WTC11 (cell line): ENCODE data around the gene EPHA4. TPM values are rescaled to one million over a fixed set of nuclear protein-coding genes. Genes with fewer than 3 reads are reported as not detected.

Experiments used
- ATAC-seq: fragments of 200-7000 bp; cut with Tn5 transposase; 2 replicates; pipeline ENCODE4 v1.10.0; 2021; ENCODE audit warnings: mild to moderate bottlenecking, moderate library complexity
- CTCF ChIA-PET: fragments of 300-600 bp; sonication (Branson Sonifier 250); formaldehyde crosslinking; loops from one replicate; lab custom pipeline; 2021; ENCODE audit warnings: antibody characterized with exemption; lab: Charles Lee
- POLR2A ChIA-PET: fragments of 350-600 bp; sonication (Branson Sonifier 250); formaldehyde crosslinking; loops from one replicate; lab custom pipeline; 2021; ENCODE audit warnings: antibody characterized with exemption; lab: Charles Lee
- DNase-seq: peaks from one replicate; pipeline ENCODE4 v3.0.0; 2021; ENCODE audit warnings: low spot score
- H3K27ac Mint-ChIP-seq: 2 replicates; pipeline ENCODE4 v1.8.0; 2021; ENCODE audit warnings: mixed read lengths
- H3K27me3 Mint-ChIP-seq: 2 replicates; pipeline ENCODE4 v1.8.0; 2021; ENCODE audit warnings: low read depth, mild to moderate bottlenecking, moderate library complexity, mixed read lengths
- H3K36me3 Mint-ChIP-seq: 2 replicates; pipeline ENCODE4 v1.8.0; 2021; ENCODE audit warnings: mixed read lengths
- H3K4me1 Mint-ChIP-seq: 2 replicates; pipeline ENCODE4 v1.8.0; 2022; ENCODE audit warnings: mixed read lengths
- H3K4me3 Mint-ChIP-seq: 2 replicates; pipeline ENCODE4 v1.8.0; 2021; ENCODE audit warnings: mild to moderate bottlenecking, moderate library complexity, mixed read lengths
- H3K9me3 Mint-ChIP-seq: 2 replicates; pipeline ENCODE4 v1.8.0; 2021; ENCODE audit warnings: mixed read lengths
- CREB1 ChIP-seq: sonication (generic); formaldehyde crosslinking; IDR thresholded peaks from 2 replicates; pipeline ENCODE4 v1.8.0; 2023; ENCODE audit warnings: mild to moderate bottlenecking, missing genetic modification reagents
- FOXJ3 ChIP-seq: sonication (generic); formaldehyde crosslinking; IDR thresholded peaks from 2 replicates; pipeline ENCODE4 v1.9.0; 2021; ENCODE audit warnings: missing genetic modification reagents, mild to moderate bottlenecking, borderline replicate concordance
- IRF2 ChIP-seq: sonication (generic); formaldehyde crosslinking; IDR thresholded peaks from 2 replicates; pipeline ENCODE4 v1.8.0; 2022; ENCODE audit warnings: low read depth, missing genetic modification reagents, borderline replicate concordance
- JUN ChIP-seq: sonication (generic); formaldehyde crosslinking; IDR thresholded peaks from 2 replicates; pipeline ENCODE4 v1.8.0; 2023; ENCODE audit warnings: mild to moderate bottlenecking, missing genetic modification reagents
- KAT7 ChIP-seq: sonication (generic); formaldehyde crosslinking; IDR thresholded peaks from 2 replicates; pipeline ENCODE4 v1.8.1; 2023; ENCODE audit warnings: missing genetic modification reagents, mild to moderate bottlenecking, borderline replicate concordance
- MYBL2 ChIP-seq: sonication (generic); formaldehyde crosslinking; IDR thresholded peaks from 2 replicates; pipeline ENCODE4 v1.8.1; 2023; ENCODE audit warnings: mild to moderate bottlenecking, moderate library complexity, missing genetic modification reagents
- NFE2L1 ChIP-seq: sonication (generic); formaldehyde crosslinking; IDR thresholded peaks from 2 replicates; pipeline ENCODE4 v1.8.1; 2023; ENCODE audit warnings: missing genetic modification reagents
- RORB ChIP-seq: fragments of 250-450 bp; sonication (Bioruptor Pico); IDR thresholded peaks from 2 replicates; pipeline ENCODE4 v1.9.0; 2021; ENCODE audit warnings: mild to moderate bottlenecking
- SP1 ChIP-seq: sonication (generic); formaldehyde crosslinking; conservative IDR thresholded peaks from 2 replicates; pipeline ENCODE4 v1.8.1; 2022; ENCODE audit warnings: missing genetic modification reagents
- TEAD1 ChIP-seq: sonication (generic); formaldehyde crosslinking; IDR thresholded peaks from 2 replicates; pipeline ENCODE4 v1.8.0; 2022; ENCODE audit warnings: mild to moderate bottlenecking, missing genetic modification reagents
- ZBTB21 ChIP-seq: sonication (generic); formaldehyde crosslinking; IDR thresholded peaks from 2 replicates; pipeline ENCODE4 v1.8.1; 2023; ENCODE audit warnings: mild to moderate bottlenecking, missing genetic modification reagents, borderline replicate concordance
- ZNF138 ChIP-seq: sonication (generic); formaldehyde crosslinking; conservative IDR thresholded peaks from 2 replicates; pipeline ENCODE4 v1.8.1; 2022; ENCODE audit warnings: mild to moderate bottlenecking, moderate library complexity, missing genetic modification reagents
- ZNF423 ChIP-seq: fragments of 250-450 bp; sonication (Bioruptor Pico); IDR thresholded peaks from 2 replicates; pipeline ENCODE4 v2.1.2; 2022; ENCODE audit warnings: mild to moderate bottlenecking, moderate library complexity
- total RNA-seq: library from RNA; stranded (reverse); gene quantifications from 3 replicates; pipeline ENCODE4 v1.2.3, GENCODE V29; 2021
- TF ChIP-seq, protein P1 (sequence below): sonication (generic); formaldehyde crosslinking; IDR thresholded peaks from 2 replicates; pipeline ENCODE4 v1.8.1; 2022; ENCODE audit warnings: mild to moderate bottlenecking, missing genetic modification reagents, moderate library complexity, borderline replicate concordance
- TF ChIP-seq, protein P2 (sequence below): sonication (generic); formaldehyde crosslinking; IDR thresholded peaks from 2 replicates; pipeline ENCODE4 v1.8.0; 2022; ENCODE audit warnings: mild to moderate bottlenecking, missing genetic modification reagents
- TF ChIP-seq, protein P3 (sequence below): fragments of 250-450 bp; sonication (Bioruptor Pico); IDR thresholded peaks from 2 replicates; pipeline ENCODE4 v2.1.2; 2022; ENCODE audit warnings: mild to moderate bottlenecking, moderate library complexity
- TF ChIP-seq, protein P4 (sequence below): sonication (generic); formaldehyde crosslinking; conservative IDR thresholded peaks from 2 replicates; pipeline ENCODE4 v1.8.1; 2022; ENCODE audit warnings: mild to moderate bottlenecking, missing genetic modification reagents
- TF ChIP-seq, protein P5 (sequence below): fragments of 250-450 bp; sonication (Bioruptor Pico); conservative IDR thresholded peaks from 2 replicates; pipeline ENCODE4 v1.9.0; 2021; ENCODE audit warnings: mild to moderate bottlenecking
- TF ChIP-seq, protein P6 (sequence below): sonication (generic); formaldehyde crosslinking; IDR thresholded peaks from 2 replicates; pipeline ENCODE4 v1.8.1; 2022; ENCODE audit warnings: mild to moderate bottlenecking, moderate library complexity, missing genetic modification reagents
- TF ChIP-seq, protein P7 (sequence below): sonication (generic); formaldehyde crosslinking; IDR thresholded peaks from 2 replicates; pipeline ENCODE4 v1.8.0; 2023; ENCODE audit warnings: missing genetic modification reagents
- TF ChIP-seq, protein P8 (sequence below): sonication (generic); formaldehyde crosslinking; IDR thresholded peaks from 2 replicates; pipeline ENCODE4 v1.8.1; 2023; ENCODE audit warnings: mild to moderate bottlenecking, missing genetic modification reagents
- TF ChIP-seq, protein P9 (sequence below): fragments of 200-600 bp; IDR thresholded peaks from 2 replicates; pipeline ENCODE4 v1.8.0; 2022; ENCODE audit warnings: antibody characterized with exemption

Gene EPHA4
- total RNA-seq, 1 experiment from 2014 or later, result 11.0 TPM

DNA sequence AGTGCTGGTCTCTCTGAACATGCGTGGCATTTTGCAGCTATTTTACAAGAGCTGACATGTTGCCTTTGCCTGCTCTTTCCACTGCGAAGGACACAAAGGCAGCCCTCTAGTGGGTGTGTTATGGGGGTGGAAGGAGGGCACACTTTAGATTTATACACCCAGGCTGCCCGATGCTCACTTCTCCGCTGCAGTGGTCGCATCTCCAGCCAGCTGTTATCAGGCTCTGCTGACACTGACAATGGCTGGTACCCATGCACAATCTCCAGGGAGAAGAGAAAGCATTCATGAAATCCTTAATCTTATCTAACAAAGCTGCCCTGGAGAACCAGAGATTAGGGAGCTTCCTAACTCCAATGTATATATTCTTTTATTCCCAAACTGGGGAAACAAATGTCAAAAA is 113.5 kb downstream of the EPHA4 start:
- no peak for DNase-seq
- ChIA-PET CTCF (no interaction called here), POLR2A (no interaction called here)
- Mint-ChIP-seq H3K4me3 (no peak overlapping the region), H3K27me3 (peaks cover 11% of the 10 kb centered on the region), H3K4me1 (peaks cover 28% of the 10 kb centered on the region), H3K36me3 (no peaks in the 10 kb centered on the region), H3K9me3 (no peaks in the 10 kb centered on the region), H3K27ac (no peak overlapping the region)
- no peak for ATAC-seq
- no peak for TF ChIP-seq MYBL2 (CRISPR knock-in tag)
- no peak for TF ChIP-seq ZNF423
- TF ChIP-seq, protein P1, sequence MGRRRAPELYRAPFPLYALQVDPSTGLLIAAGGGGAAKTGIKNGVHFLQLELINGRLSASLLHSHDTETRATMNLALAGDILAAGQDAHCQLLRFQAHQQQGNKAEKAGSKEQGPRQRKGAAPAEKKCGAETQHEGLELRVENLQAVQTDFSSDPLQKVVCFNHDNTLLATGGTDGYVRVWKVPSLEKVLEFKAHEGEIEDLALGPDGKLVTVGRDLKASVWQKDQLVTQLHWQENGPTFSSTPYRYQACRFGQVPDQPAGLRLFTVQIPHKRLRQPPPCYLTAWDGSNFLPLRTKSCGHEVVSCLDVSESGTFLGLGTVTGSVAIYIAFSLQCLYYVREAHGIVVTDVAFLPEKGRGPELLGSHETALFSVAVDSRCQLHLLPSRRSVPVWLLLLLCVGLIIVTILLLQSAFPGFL, result no peak
- TF ChIP-seq KAT7 (CRISPR knock-in tag), result no peak
- TF ChIP-seq, protein P2, sequence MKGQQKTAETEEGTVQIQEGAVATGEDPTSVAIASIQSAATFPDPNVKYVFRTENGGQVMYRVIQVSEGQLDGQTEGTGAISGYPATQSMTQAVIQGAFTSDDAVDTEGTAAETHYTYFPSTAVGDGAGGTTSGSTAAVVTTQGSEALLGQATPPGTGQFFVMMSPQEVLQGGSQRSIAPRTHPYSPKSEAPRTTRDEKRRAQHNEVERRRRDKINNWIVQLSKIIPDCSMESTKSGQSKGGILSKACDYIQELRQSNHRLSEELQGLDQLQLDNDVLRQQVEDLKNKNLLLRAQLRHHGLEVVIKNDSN (CRISPR knock-in tag), result no peak
- TF ChIP-seq JUN (CRISPR knock-in tag), result no peak
- TF ChIP-seq, protein P3, sequence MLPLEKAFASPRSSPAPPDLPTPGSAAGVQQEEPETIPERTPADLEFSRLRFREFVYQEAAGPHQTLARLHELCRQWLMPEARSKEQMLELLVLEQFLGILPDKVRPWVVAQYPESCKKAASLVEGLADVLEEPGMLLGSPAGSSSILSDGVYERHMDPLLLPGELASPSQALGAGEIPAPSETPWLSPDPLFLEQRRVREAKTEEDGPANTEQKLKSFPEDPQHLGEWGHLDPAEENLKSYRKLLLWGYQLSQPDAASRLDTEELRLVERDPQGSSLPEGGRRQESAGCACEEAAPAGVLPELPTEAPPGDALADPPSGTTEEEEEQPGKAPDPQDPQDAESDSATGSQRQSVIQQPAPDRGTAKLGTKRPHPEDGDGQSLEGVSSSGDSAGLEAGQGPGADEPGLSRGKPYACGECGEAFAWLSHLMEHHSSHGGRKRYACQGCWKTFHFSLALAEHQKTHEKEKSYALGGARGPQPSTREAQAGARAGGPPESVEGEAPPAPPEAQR (CRISPR knock-in tag), result no peak
- TF ChIP-seq, protein P4, sequence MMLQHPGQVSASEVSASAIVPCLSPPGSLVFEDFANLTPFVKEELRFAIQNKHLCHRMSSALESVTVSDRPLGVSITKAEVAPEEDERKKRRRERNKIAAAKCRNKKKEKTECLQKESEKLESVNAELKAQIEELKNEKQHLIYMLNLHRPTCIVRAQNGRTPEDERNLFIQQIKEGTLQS (CRISPR knock-in tag), result no peak
- TF ChIP-seq, protein P5, sequence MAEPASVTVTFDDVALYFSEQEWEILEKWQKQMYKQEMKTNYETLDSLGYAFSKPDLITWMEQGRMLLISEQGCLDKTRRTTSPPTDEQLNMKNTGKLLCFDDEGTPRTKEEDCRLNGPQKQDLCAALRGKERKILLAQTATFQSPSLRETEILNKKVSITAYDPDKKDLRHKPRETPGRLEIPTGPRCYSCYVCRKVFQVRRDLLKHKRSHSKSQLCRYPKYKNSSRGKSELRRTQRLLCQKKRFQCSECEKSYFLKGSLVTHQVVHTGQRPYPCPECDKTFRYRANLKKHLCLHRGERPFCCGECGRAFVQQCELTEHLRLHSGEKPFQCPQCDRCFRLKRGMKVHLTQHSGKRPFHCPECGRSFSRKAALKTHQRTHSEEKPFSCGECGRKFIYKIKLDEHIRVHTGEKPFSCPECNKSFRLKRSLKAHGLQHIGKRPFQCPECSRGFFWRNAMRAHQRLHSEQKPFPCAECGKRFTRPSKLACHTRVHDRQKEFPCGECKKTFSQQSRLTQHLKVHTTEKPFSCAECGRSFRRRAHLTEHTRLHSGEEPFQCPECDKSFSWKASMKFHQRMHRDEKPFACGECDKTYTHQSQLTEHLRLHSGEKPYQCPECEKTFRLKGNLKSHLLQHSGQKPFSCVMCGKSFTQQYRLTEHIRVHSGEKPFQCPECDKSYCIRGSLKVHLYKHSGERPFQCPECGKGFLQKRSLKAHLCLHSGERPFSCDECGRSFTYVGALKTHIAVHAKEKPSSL (CRISPR knock-in tag), result no peak
- TF ChIP-seq, protein P6, sequence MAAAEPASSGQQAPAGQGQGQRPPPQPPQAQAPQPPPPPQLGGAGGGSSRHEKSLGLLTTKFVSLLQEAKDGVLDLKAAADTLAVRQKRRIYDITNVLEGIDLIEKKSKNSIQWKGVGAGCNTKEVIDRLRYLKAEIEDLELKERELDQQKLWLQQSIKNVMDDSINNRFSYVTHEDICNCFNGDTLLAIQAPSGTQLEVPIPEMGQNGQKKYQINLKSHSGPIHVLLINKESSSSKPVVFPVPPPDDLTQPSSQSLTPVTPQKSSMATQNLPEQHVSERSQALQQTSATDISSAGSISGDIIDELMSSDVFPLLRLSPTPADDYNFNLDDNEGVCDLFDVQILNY (CRISPR knock-in tag), result no peak
- no peak for TF ChIP-seq RORB (CRISPR knock-in tag)
- TF ChIP-seq IRF2 (CRISPR knock-in tag), result no peak
- TF ChIP-seq, protein P7, sequence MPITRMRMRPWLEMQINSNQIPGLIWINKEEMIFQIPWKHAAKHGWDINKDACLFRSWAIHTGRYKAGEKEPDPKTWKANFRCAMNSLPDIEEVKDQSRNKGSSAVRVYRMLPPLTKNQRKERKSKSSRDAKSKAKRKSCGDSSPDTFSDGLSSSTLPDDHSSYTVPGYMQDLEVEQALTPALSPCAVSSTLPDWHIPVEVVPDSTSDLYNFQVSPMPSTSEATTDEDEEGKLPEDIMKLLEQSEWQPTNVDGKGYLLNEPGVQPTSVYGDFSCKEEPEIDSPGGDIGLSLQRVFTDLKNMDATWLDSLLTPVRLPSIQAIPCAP (CRISPR knock-in tag), result no peak
- TF ChIP-seq FOXJ3 (CRISPR knock-in tag), result no peak
- no peak for TF ChIP-seq ZBTB21

DNA sequence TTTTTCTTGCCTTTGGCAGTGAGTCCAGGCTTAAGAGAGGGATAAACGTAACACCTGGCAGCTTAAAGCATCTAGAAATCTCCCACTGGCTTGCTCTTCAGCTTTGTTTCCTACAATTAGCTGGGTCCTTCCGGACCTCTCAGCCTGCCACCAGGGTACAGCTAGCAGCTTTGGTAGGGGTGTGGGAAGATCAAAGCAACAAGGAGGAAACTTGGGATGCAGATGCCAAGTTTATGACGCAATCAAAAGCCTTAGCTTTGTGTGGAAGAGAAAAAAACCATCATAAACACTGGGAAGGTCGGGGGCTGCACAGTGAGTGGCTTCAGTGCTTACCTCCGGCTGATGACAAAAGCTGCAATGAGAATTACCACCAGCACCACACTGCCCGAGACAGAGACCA is 116.9 kb downstream of the EPHA4 start:
- Mint-ChIP-seq H3K36me3 (no peaks in the 10 kb centered on the region; the same call in 1 of the 2 replicates), H3K4me3 (no peak overlapping the region), H3K9me3 (no peaks in the 10 kb centered on the region), H3K27me3 (no peaks in the 10 kb centered on the region), H3K4me1 (peaks cover 26% of the 10 kb centered on the region), H3K27ac (no peak overlapping the region)
- ChIA-PET POLR2A (no interaction called here), CTCF (no interaction called here)
- ATAC-seq (no peak; the same call in 1 of the 2 replicates), DNase-seq (no peak)
- TF ChIP-seq CREB1 (CRISPR knock-in tag) (no peak), KAT7 (CRISPR knock-in tag) (no peak), TEAD1 (CRISPR knock-in tag) (no peak), NFE2L1 (CRISPR knock-in tag) (no peak), ZNF138 (no peak), SP1 (CRISPR knock-in tag) (no peak)
- TF ChIP-seq, protein P8, sequence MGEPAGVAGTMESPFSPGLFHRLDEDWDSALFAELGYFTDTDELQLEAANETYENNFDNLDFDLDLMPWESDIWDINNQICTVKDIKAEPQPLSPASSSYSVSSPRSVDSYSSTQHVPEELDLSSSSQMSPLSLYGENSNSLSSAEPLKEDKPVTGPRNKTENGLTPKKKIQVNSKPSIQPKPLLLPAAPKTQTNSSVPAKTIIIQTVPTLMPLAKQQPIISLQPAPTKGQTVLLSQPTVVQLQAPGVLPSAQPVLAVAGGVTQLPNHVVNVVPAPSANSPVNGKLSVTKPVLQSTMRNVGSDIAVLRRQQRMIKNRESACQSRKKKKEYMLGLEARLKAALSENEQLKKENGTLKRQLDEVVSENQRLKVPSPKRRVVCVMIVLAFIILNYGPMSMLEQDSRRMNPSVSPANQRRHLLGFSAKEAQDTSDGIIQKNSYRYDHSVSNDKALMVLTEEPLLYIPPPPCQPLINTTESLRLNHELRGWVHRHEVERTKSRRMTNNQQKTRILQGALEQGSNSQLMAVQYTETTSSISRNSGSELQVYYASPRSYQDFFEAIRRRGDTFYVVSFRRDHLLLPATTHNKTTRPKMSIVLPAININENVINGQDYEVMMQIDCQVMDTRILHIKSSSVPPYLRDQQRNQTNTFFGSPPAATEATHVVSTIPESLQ (CRISPR knock-in tag), result no peak
- TF ChIP-seq, protein P9, sequence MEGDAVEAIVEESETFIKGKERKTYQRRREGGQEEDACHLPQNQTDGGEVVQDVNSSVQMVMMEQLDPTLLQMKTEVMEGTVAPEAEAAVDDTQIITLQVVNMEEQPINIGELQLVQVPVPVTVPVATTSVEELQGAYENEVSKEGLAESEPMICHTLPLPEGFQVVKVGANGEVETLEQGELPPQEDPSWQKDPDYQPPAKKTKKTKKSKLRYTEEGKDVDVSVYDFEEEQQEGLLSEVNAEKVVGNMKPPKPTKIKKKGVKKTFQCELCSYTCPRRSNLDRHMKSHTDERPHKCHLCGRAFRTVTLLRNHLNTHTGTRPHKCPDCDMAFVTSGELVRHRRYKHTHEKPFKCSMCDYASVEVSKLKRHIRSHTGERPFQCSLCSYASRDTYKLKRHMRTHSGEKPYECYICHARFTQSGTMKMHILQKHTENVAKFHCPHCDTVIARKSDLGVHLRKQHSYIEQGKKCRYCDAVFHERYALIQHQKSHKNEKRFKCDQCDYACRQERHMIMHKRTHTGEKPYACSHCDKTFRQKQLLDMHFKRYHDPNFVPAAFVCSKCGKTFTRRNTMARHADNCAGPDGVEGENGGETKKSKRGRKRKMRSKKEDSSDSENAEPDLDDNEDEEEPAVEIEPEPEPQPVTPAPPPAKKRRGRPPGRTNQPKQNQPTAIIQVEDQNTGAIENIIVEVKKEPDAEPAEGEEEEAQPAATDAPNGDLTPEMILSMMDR, result no peak
